ENCODE measurements around the gene UBE2Q2. TPM values are rescaled to one million over a fixed set of nuclear protein-coding genes. Genes with fewer than 3 reads are reported as not detected.
"Not testable (repeated sequence)": the region's sequence is repeated elsewhere in the genome, so short reads cannot be mapped to it uniquely, and the experiment has no call there.

Gene UBE2Q2
- total RNA-seq, 1 donor from 2014 or later = 21.6 TPM

- H3K27me3 ChIP-seq = no peaks in the 10 kb centered on the region
- H3K4me1 ChIP-seq = no peaks in the 10 kb centered on the region
- no peak for DNase-seq (ENCODE audit: extremely low spot score in 2 of 2)
- TF ChIP-seq POLR2A (IDR thresholded peaks at IDR 0.05) (no peak), POLR2AphosphoS5 (IDR thresholded peaks at IDR 0.05; ENCODE audit: insufficient read depth in 1 of 2, low read depth in 1 of 2) (no peak)
- TF ChIP-seq, protein P1, sequence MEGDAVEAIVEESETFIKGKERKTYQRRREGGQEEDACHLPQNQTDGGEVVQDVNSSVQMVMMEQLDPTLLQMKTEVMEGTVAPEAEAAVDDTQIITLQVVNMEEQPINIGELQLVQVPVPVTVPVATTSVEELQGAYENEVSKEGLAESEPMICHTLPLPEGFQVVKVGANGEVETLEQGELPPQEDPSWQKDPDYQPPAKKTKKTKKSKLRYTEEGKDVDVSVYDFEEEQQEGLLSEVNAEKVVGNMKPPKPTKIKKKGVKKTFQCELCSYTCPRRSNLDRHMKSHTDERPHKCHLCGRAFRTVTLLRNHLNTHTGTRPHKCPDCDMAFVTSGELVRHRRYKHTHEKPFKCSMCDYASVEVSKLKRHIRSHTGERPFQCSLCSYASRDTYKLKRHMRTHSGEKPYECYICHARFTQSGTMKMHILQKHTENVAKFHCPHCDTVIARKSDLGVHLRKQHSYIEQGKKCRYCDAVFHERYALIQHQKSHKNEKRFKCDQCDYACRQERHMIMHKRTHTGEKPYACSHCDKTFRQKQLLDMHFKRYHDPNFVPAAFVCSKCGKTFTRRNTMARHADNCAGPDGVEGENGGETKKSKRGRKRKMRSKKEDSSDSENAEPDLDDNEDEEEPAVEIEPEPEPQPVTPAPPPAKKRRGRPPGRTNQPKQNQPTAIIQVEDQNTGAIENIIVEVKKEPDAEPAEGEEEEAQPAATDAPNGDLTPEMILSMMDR (IDR thresholded peaks at IDR 0.05) = no peak
- H3K4me3 ChIP-seq = no peak overlapping the region
- no peaks in the 10 kb centered on the region for H3K9me3 ChIP-seq
- no peak overlapping the region for H3K27ac ChIP-seq
- peaks cover 0 to 7% of the 10 kb centered on the region in 2 donors for H3K36me3 ChIP-seq
- intact Hi-C loops (cut with DNase I) = no loop called here
Measured at GRCh38 chr15:75866916-75867315, 23.7 kb downstream of the UBE2Q2 start.

- no peak for DNase-seq (ENCODE audit: extremely low spot score in 2 of 2)
- Histone ChIP-seq H3K4me1 (no peaks in the 10 kb centered on the region), H3K9me3 (no peaks in the 10 kb centered on the region), H3K4me3 (no peak overlapping the region), H3K27me3 (no peaks in the 10 kb centered on the region), H3K36me3 (peaks cover 0 to 7% of the 10 kb centered on the region in 2 donors), H3K27ac (no peak overlapping the region)
- intact Hi-C loops (cut with DNase I) = no loop called here
- TF ChIP-seq POLR2A (IDR thresholded peaks at IDR 0.05) (no peak), POLR2AphosphoS5 (IDR thresholded peaks at IDR 0.05; ENCODE audit: insufficient read depth in 1 of 2, low read depth in 1 of 2) (no peak)
- TF ChIP-seq, protein P1 (IDR thresholded peaks at IDR 0.05) = no peak
Measured at GRCh38 chr15:75867449-75867848, 24.2 kb downstream of the UBE2Q2 start.

DNA sequence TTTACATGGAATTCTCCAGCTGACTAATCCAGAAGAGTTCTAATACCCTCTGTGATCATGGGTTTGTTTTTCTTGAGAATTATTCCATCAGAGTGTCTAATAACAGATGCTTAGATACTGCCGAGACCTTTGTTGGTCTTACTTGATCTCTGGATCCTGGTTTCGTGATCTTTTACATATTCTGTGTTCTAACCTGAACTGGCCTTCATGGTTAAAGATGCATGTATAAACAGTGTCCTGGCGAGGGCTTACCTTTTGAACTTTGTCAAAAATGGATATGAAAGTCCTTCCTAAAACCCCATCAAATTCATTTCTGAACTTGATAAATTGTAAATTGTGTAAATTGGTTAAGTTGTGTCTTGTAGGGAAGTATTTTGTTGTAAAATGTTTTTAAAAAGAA lies 24.8 kb downstream of the UBE2Q2 start:
- H3K4me1 ChIP-seq = no peaks in the 10 kb centered on the region
- H3K4me3 ChIP-seq = no peak overlapping the region
- TF ChIP-seq, protein P1 (IDR thresholded peaks at IDR 0.05) = no peak
- TF ChIP-seq POLR2A (IDR thresholded peaks at IDR 0.05) (no peak), POLR2AphosphoS5 (IDR thresholded peaks at IDR 0.05; ENCODE audit: insufficient read depth in 1 of 2, low read depth in 1 of 2) (no peak)
- no peak for DNase-seq (ENCODE audit: extremely low spot score in 2 of 2)
- H3K36me3 ChIP-seq = peaks cover 0 to 7% of the 10 kb centered on the region in 2 donors
- H3K9me3 ChIP-seq = no peaks in the 10 kb centered on the region
- H3K27ac ChIP-seq = no peak overlapping the region
- H3K27me3 ChIP-seq = no peaks in the 10 kb centered on the region
- intact Hi-C loops (cut with DNase I) = no loop called here

DNA sequence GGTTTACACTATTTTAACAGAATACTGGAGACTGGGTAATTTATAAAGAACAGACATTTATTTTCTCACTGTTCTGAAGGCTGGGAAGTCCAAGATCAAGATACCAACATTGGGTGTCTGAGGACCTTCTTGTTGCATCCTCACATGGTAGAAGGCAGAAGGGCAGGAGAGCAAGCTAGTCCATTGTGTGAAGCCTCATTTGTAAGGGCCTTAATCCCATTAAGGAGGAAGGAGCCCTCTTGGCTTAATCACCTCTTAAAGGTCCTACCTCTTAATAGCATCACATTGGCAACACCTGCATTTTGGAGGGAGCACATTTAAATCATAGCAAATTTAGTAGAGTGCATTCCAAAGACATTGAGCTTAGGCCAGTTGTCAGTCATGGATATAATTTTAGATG lies 26.2 kb downstream of the UBE2Q2 start:
- Histone ChIP-seq H3K4me1 (no peaks in the 10 kb centered on the region), H3K27me3 (no peaks in the 10 kb centered on the region), H3K9me3 (no peaks in the 10 kb centered on the region), H3K4me3 (no peak overlapping the region), H3K27ac (no peak overlapping the region), H3K36me3 (peaks cover 0 to 19% of the 10 kb centered on the region in 2 donors)
- intact Hi-C loops (cut with DNase I) = no loop called here
- no peak for TF ChIP-seq POLR2AphosphoS5 (IDR thresholded peaks at IDR 0.05; ENCODE audit: insufficient read depth in 1 of 2, low read depth in 1 of 2)
- no peak for TF ChIP-seq POLR2A (IDR thresholded peaks at IDR 0.05)
- TF ChIP-seq, protein P1 (IDR thresholded peaks at IDR 0.05) = no peak
- DNase-seq (ENCODE audit: extremely low spot score in 2 of 2) = no peak

- H3K4me1 ChIP-seq; intact Hi-C loops (cut with DNase I); DNase-seq (ENCODE audit: extremely low spot score in 2 of 2); H3K4me3 ChIP-seq; H3K27me3 ChIP-seq; H3K27ac ChIP-seq; H3K9me3 ChIP-seq: not testable (repeated sequence)
- peaks cover 0 to 24% of the 10 kb centered on the region in 2 donors for H3K36me3 ChIP-seq
Measured at GRCh38 chr15:75871589-75871988, 28.3 kb downstream of the UBE2Q2 start.

Data from vagina (tissue), 2 donors.